ENCODE results near the gene FGA.

Gene FGA

GRCh38 chr4:154625971-154626370 lies 35.4 kb upstream of the FGA start:
- TF ChIP-seq, protein P1, sequence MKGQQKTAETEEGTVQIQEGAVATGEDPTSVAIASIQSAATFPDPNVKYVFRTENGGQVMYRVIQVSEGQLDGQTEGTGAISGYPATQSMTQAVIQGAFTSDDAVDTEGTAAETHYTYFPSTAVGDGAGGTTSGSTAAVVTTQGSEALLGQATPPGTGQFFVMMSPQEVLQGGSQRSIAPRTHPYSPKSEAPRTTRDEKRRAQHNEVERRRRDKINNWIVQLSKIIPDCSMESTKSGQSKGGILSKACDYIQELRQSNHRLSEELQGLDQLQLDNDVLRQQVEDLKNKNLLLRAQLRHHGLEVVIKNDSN (IDR thresholded peaks at IDR 0.05): no peak
- TF ChIP-seq TCF12 (IDR thresholded peaks at IDR 0.05; ENCODE audit: low read depth): no peak
- TF ChIP-seq TEAD4 (IDR thresholded peaks at IDR 0.05): no peak
- TF ChIP-seq YY1 (IDR thresholded peaks at IDR 0.05; ENCODE audit: low read depth): no peak
- TF ChIP-seq CEBPB (IDR thresholded peaks at IDR 0.05): no peak

DNA sequence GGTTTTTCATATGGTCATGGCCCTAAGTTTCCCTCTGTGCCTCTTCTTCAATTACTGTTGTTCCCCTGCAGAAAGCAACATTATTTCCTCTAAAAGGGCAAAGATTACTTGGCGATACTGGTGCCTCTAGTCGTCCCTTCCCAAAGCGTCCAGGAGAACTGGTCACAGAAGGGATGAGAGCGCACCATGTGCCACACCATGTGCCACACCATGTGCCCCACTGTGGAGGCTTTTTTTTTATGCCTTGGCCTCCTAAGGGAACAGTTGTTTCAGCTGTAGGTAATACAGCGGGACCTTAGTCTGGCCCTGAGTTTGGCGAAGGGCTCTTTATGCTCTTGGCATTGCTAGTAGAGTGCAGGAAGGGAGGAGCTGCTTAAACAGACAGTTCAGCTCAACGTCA lies 33.5 kb upstream of the FGA start:
- no peak for TF ChIP-seq TEAD4 (IDR thresholded peaks at IDR 0.05)
- TF ChIP-seq TAF1 (IDR thresholded peaks at IDR 0.05; ENCODE audit: low read depth): no peak
- no peak for TF ChIP-seq FOXM1 (IDR thresholded peaks at IDR 0.05; ENCODE audit: borderline replicate concordance, low read depth)
- TF ChIP-seq RAD21 (IDR thresholded peaks at IDR 0.05; ENCODE audit: low read depth): no peak
- TF ChIP-seq, protein P2, sequence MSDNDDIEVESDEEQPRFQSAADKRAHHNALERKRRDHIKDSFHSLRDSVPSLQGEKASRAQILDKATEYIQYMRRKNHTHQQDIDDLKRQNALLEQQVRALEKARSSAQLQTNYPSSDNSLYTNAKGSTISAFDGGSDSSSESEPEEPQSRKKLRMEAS (IDR thresholded peaks at IDR 0.05): no peak
- no peak for TF ChIP-seq NFIC (IDR thresholded peaks at IDR 0.05)
- TF ChIP-seq, protein P1 (IDR thresholded peaks at IDR 0.05): no peak
- no peak for TF ChIP-seq REST (IDR thresholded peaks at IDR 0.05; ENCODE audit: low read depth)
- TF ChIP-seq TCF12 (IDR thresholded peaks at IDR 0.05; ENCODE audit: low read depth): no peak
- TF ChIP-seq YY1 (IDR thresholded peaks at IDR 0.05; ENCODE audit: low read depth): no peak
- no peak for TF ChIP-seq CREB1 (IDR thresholded peaks at IDR 0.05; ENCODE audit: low read depth)
- TF ChIP-seq EGR1 (IDR thresholded peaks at IDR 0.05): no peak
- TF ChIP-seq ZBTB7A (IDR thresholded peaks at IDR 0.05; ENCODE audit: low read depth): no peak
- no peak for TF ChIP-seq CEBPB (IDR thresholded peaks at IDR 0.05)
- no peak for TF ChIP-seq EP300 (IDR thresholded peaks at IDR 0.05; ENCODE audit: borderline replicate concordance)

DNA sequence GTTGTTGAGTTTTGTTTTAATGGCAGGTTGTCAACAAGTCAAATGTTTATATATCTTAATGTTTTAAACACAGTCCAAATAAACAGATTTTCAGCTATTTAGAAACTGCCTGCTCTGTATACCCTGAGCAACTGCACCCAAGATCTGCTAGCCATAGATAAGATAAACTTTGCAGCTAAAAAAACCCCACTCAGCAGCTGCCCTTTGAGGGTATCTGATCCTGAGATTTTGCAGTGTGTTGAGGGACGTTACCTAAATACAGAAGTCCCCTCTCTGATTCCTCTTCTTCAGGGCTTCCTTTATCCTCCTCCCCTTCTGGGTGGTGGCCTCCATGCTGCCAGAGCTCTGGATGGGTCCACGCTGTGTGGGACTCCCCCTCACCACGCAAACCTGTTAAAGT lies 32.9 kb upstream of the FGA start:
- TF ChIP-seq RAD21 (IDR thresholded peaks at IDR 0.05; ENCODE audit: low read depth) (no peak), NFIC (IDR thresholded peaks at IDR 0.05) (no peak), CEBPB (IDR thresholded peaks at IDR 0.05) (no peak), REST (IDR thresholded peaks at IDR 0.05; ENCODE audit: low read depth) (no peak), EGR1 (IDR thresholded peaks at IDR 0.05) (no peak), FOXM1 (IDR thresholded peaks at IDR 0.05; ENCODE audit: borderline replicate concordance, low read depth) (no peak), YY1 (IDR thresholded peaks at IDR 0.05; ENCODE audit: low read depth) (no peak), TEAD4 (IDR thresholded peaks at IDR 0.05) (no peak), EP300 (IDR thresholded peaks at IDR 0.05; ENCODE audit: borderline replicate concordance) (no peak), TAF1 (IDR thresholded peaks at IDR 0.05; ENCODE audit: low read depth) (no peak)
- TF ChIP-seq, protein P1 (IDR thresholded peaks at IDR 0.05): no peak
- TF ChIP-seq, protein P2 (IDR thresholded peaks at IDR 0.05): no peak

GRCh38 chr4:154622598-154622997 lies 32.1 kb upstream of the FGA start:
- TF ChIP-seq EP300 (IDR thresholded peaks at IDR 0.05; ENCODE audit: borderline replicate concordance) (no peak), RAD21 (IDR thresholded peaks at IDR 0.05; ENCODE audit: low read depth) (peak; percentile 73)
- TF ChIP-seq, protein P2 (IDR thresholded peaks at IDR 0.05): no peak

GRCh38 chr4:154620111-154620510 lies 29.6 kb upstream of the FGA start:
- TF ChIP-seq YY1 (IDR thresholded peaks at IDR 0.05; ENCODE audit: low read depth): no peak
- TF ChIP-seq REST (IDR thresholded peaks at IDR 0.05; ENCODE audit: low read depth): no peak
- no peak for TF ChIP-seq CEBPB (IDR thresholded peaks at IDR 0.05)
